22Rv1 (cell line): ENCODE data around the gene TENM4.

ENCODE experiments used
- H3K27ac ChIP-seq: fragments of 450-650 bp; 2 replicates; pipeline ENCODE4 v1.5.1; 2017
- ZFX ChIP-seq: fragments of 450-650 bp; IDR thresholded peaks from 2 replicates; pipeline ENCODE4 v1.6.1; 2017; ENCODE audit warnings: antibody characterized with exemption, borderline replicate concordance
- TF ChIP-seq, protein P1 (sequence below): fragments of 450-650 bp; IDR thresholded peaks from 2 replicates; pipeline ENCODE4 v1.5.1; 2017; ENCODE audit warnings: mild to moderate bottlenecking

TENM4 gene

DNA sequence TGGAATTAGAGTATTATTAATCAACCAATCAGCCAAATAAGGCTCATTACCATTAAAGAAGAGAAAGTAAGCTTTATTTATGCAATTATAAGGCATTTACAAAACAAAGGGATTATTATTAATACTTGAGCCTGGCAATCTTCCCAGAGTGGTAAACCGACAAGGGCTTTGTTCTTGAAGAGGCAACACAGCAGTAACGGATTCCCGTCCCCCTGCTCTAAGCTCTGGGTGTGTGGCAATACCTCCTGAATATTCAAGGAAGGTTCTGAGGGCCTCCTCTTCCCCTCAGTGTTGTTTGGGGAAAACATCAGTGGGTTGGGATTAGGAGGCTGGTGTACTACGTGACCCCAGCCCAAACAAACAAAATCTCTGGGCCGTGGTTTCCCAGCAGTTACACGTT lies 176.5 kb downstream of the TENM4 start:
- H3K27ac ChIP-seq: no peak overlapping the region
- TF ChIP-seq, protein P1, sequence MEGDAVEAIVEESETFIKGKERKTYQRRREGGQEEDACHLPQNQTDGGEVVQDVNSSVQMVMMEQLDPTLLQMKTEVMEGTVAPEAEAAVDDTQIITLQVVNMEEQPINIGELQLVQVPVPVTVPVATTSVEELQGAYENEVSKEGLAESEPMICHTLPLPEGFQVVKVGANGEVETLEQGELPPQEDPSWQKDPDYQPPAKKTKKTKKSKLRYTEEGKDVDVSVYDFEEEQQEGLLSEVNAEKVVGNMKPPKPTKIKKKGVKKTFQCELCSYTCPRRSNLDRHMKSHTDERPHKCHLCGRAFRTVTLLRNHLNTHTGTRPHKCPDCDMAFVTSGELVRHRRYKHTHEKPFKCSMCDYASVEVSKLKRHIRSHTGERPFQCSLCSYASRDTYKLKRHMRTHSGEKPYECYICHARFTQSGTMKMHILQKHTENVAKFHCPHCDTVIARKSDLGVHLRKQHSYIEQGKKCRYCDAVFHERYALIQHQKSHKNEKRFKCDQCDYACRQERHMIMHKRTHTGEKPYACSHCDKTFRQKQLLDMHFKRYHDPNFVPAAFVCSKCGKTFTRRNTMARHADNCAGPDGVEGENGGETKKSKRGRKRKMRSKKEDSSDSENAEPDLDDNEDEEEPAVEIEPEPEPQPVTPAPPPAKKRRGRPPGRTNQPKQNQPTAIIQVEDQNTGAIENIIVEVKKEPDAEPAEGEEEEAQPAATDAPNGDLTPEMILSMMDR: no peak
- TF ChIP-seq ZFX: no peak

DNA sequence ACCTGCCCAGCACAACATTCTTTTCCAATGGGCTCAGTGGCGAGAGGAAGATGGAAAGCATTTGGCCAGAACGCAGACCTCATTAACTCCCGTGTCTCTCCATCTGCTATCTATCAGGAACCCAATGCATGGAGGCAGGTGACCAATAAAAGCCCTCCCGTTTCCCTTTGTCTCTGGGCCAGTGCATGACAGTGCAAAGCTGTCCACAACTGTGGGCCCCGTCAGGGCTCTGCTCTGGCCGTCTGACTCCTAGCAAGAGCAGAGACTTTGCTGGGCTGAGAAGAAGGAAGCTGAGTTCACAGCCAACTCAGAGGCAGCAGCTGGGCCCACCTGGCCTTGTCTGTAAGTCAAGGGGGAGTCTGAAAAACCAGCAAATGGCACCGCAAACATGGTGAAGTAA lies 177.8 kb downstream of the TENM4 start:
- no peak for TF ChIP-seq ZFX
- TF ChIP-seq, protein P1: no peak
- no peak overlapping the region for H3K27ac ChIP-seq

DNA sequence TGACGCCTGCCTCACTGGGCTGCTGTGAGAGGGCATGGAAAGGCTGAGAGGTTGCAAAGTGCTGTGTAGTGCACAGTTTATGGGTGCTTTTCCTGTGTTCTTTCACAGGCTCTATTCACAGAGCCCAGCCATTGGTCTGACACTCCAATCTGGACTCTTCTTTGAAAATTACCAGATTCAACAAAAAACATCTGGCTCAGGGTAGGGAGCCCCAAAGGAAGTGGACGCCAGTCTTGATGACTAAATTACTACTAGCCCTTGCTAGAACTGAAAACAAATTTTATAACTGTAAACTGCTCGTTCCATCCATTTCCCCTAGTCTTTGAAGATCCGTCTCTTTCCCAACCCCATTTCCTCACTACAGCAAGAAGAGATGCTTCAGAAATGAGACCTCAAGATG lies 178.6 kb downstream of the TENM4 start:
- TF ChIP-seq ZFX: no peak
- TF ChIP-seq, protein P1: no peak
- no peak overlapping the region for H3K27ac ChIP-seq

DNA sequence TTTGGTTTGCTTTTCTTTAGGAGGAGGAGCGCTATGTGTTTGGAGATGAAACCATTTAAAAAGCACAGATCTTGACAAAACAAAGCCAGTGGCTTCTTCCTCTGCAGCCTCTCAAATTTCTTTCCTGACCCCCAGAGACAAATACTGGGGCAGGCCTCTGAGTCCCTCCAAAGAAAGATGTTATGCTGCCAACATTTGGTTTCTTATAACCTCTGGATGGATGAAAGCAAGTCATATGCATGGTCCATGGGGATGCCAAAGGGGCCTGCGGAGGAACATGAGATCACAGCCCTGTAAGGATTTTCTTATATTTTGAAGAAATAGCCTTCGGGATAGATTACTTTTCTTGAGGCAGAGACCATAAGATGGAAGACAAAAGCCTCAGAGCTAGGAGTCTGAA lies 179.1 kb downstream of the TENM4 start:
- TF ChIP-seq, protein P1: no peak
- TF ChIP-seq ZFX: no peak
- no peak overlapping the region for H3K27ac ChIP-seq

DNA sequence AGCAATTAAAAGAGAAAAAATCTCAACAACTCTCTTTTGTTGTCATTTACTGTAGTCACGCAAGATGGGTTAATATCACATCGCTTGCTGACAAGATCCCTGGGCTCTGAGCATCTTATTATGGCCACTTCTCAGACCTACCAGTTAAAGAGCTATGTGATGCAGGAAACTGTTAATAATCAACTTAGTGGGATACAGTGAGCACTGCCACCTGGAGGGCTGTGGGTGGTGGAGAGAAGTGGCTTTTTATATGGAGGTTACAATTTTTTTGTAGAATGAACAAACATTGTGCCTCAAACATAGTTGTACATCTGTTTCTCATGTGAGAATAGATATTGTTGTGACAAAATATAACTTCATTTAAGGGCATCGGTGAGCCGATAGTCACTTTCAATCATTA lies 181.0 kb downstream of the TENM4 start:
- no peak for TF ChIP-seq ZFX
- TF ChIP-seq, protein P1: peak; percentile 24
- no peak overlapping the region for H3K27ac ChIP-seq

DNA sequence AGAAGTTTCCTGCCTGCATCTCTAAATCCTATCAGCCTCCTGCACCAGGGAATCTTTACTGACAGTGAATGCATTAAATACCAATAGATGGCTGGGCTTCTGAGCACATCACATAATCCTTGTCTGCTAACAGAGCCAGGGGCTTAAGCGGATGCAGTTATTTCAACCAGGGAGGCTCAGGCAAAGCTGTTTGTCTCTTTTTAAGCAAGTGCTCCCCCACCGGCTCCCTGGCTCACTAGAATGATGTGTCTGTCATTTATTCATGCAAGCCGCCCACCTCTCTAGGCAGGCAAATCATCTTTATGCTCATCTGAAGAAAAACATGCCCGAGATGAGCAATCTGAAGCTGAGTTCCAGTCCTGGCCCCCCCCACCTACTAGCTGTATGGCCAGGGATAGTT lies 182.3 kb downstream of the TENM4 start:
- no peak overlapping the region for H3K27ac ChIP-seq
- TF ChIP-seq, protein P1: no peak
- no peak for TF ChIP-seq ZFX

DNA sequence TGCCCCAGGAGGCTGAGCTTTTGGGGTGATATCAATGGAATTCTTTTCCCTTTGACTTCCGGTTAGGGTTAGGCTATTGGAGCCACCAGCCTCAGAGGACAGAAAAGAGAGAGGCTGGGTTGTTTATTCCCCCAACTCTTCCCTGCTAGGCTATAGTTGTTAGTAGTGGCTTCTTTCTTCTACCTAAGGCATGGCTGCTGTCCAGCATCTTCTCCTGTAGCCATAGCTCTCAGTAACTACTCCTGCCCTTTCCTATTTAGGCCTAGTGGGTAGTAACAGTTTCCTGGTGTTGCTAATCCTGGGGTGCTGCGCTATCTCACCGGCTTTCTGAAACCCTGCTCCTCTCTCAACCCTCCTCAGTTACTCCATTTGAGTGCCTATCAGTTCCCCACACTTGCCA lies 184.9 kb downstream of the TENM4 start:
- TF ChIP-seq, protein P1: no peak
- H3K27ac ChIP-seq: no peak overlapping the region
